Caco-2 (cell line): ENCODE results near the gene LIPM. TPM values are rescaled to one million over a fixed set of nuclear protein-coding genes. Genes with fewer than 3 reads are reported as not detected.

ENCODE experiments used
- BruUV-seq: library from RNA; stranded (reverse); fragments of 400-500 nt; replicated peaks from 2 replicates; lab custom pipeline; 2021; lab: Mats Ljungman, UMichigan
- CTCF ChIA-PET: fragments of 300-600 bp; sonication (Branson Sonifier 250); formaldehyde crosslinking; loops from one replicate; lab custom pipeline; 2022; ENCODE audit warnings: antibody characterized with exemption; lab: Charles Lee
- POLR2A ChIA-PET: fragments of 300-600 bp; sonication (Branson Sonifier 250); formaldehyde crosslinking; loops from one replicate; lab custom pipeline; 2022; ENCODE audit warnings: antibody characterized with exemption; lab: Charles Lee
- DNase-seq, 2 experiments: peaks; one replicate each; pipeline versions ENCODE4 v3.0.0 to v3.0.0-alpha.2; 2020 to 2022
- H3K27me3 ChIP-seq: replicated peaks from 2 replicates; pipeline ENCODE4 v1.6.0; 2011; ENCODE audit warnings: low read length; ENCODE audit not compliant: control insufficient read depth, insufficient read depth
- H3K36me3 ChIP-seq: 2 replicates; pipeline ENCODE4 v1.5.1; 2011; ENCODE audit warnings: low read length; ENCODE audit not compliant: control insufficient read depth, insufficient read depth
- H3K4me1 ChIP-seq: fragments of 250-450 bp; sonication (Bioruptor Pico); 2 replicates; pipeline ENCODE4 v1.5.1; 2020; ENCODE audit warnings: mild to moderate bottlenecking
- H3K4me3 ChIP-seq: 2 replicates; pipeline ENCODE4 v1.5.1; 2011; ENCODE audit warnings: low read depth, mild to moderate bottlenecking, control low read depth, low read length
- H3K9me3 ChIP-seq: fragments of 250-450 bp; sonication (Bioruptor Pico); 2 replicates; pipeline ENCODE4 v1.5.1; 2020; ENCODE audit warnings: mild to moderate bottlenecking, moderate library complexity
- H3K27ac Mint-ChIP-seq: one replicate; pipeline ENCODE4 v1.8.0; 2022; ENCODE audit warnings: mixed read lengths; ENCODE audit not compliant: unreplicated experiment
- H3K27me3 Mint-ChIP-seq: one replicate; pipeline ENCODE4 v1.8.0; 2022; ENCODE audit warnings: mixed read lengths; ENCODE audit not compliant: insufficient read depth, unreplicated experiment
- H3K36me3 Mint-ChIP-seq: one replicate; pipeline ENCODE4 v1.8.0; 2022; ENCODE audit warnings: mild to moderate bottlenecking, mixed read lengths; ENCODE audit not compliant: insufficient read depth, unreplicated experiment
- H3K4me1 Mint-ChIP-seq: one replicate; pipeline ENCODE4 v1.8.0; 2022; ENCODE audit warnings: low read depth, mixed read lengths; ENCODE audit not compliant: unreplicated experiment
- H3K4me3 Mint-ChIP-seq: one replicate; pipeline ENCODE4 v1.8.0; 2022; ENCODE audit warnings: mild to moderate bottlenecking, moderate library complexity, mixed read lengths; ENCODE audit not compliant: unreplicated experiment
- H3K9me3 Mint-ChIP-seq: one replicate; pipeline ENCODE4 v1.8.0; 2022; ENCODE audit warnings: mixed read lengths; ENCODE audit not compliant: unreplicated experiment
- intact Hi-C: fragments of 100-400 bp; cut with micrococcal nuclease; formaldehyde crosslinking; loops from one replicate; pipeline ENCODE4 v1.10.0; 2022; ENCODE audit not compliant: unreplicated experiment
- total RNA-seq: library from RNA; stranded (reverse); gene quantifications from 2 replicates; pipeline ENCODE4 v1.2.3, GENCODE V29; 2022
- TF ChIP-seq, protein P1 (sequence below), 2 experiments: fragments of 200-600 bp in 1 of 2; IDR thresholded peaks; 1 replicate in 1 of 2; 2 replicates in 1 of 2; pipeline versions ENCODE4 v1.5.1 to v1.8.0; 2011 to 2022; ENCODE audit warnings: antibody characterized with exemption in 1 of 2, control low read depth in 1 of 2, inconsistent platforms in 1 of 2, low read depth in 1 of 2, low read length in 1 of 2, mild to moderate bottlenecking in 1 of 2, moderate library complexity in 1 of 2; ENCODE audit not compliant: insufficient read depth in 1 of 2, severe bottlenecking in 1 of 2, unreplicated experiment in 1 of 2

Gene LIPM
- total RNA-seq, 1 experiment from 2014 or later: not detected

DNA sequence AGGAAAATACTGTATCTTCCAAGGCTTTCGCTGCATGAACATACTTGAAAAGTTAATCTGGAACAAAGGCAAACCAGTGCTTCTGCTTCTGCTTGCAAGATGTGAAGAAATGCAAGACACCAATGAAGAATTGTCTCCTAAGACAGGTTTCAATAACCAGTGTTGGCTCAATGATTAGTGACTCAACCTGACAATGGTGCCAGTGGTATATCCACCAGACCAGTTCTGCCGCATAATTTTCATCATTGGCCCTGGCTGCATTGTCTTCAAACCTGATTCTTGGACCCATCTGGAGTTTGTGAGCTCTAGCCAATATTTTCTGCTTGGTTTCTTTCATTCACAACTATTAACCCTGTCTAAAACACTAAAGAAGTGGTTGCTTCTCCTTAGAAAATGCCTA is 63.9 kb downstream of the LIPM start:
- H3K9me3 Mint-ChIP-seq: no peaks in the 10 kb centered on the region
- no peaks in the 10 kb centered on the region for H3K36me3 Mint-ChIP-seq
- no peak for DNase-seq
- CTCF ChIA-PET: no interaction called here
- POLR2A ChIA-PET: no interaction called here
- peaks cover 16% of the 10 kb centered on the region for H3K27me3 Mint-ChIP-seq
- intact Hi-C loops: no loop called here
- no peak overlapping the region for H3K27ac Mint-ChIP-seq
- no peaks in the 10 kb centered on the region for H3K4me1 Mint-ChIP-seq
- no peak overlapping the region for H3K4me3 Mint-ChIP-seq
- H3K4me3 ChIP-seq: no peak overlapping the region
- no peaks in the 10 kb centered on the region for H3K27me3 ChIP-seq
- no peaks in the 10 kb centered on the region for H3K36me3 ChIP-seq
- TF ChIP-seq, protein P1, sequence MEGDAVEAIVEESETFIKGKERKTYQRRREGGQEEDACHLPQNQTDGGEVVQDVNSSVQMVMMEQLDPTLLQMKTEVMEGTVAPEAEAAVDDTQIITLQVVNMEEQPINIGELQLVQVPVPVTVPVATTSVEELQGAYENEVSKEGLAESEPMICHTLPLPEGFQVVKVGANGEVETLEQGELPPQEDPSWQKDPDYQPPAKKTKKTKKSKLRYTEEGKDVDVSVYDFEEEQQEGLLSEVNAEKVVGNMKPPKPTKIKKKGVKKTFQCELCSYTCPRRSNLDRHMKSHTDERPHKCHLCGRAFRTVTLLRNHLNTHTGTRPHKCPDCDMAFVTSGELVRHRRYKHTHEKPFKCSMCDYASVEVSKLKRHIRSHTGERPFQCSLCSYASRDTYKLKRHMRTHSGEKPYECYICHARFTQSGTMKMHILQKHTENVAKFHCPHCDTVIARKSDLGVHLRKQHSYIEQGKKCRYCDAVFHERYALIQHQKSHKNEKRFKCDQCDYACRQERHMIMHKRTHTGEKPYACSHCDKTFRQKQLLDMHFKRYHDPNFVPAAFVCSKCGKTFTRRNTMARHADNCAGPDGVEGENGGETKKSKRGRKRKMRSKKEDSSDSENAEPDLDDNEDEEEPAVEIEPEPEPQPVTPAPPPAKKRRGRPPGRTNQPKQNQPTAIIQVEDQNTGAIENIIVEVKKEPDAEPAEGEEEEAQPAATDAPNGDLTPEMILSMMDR (IDR thresholded peaks at IDR 0.05; ENCODE audit: insufficient read depth in 1 of 2, low read depth in 1 of 2, low read length in 1 of 2, severe bottlenecking in 1 of 2, unreplicated experiment in 1 of 2): no peak
- no peaks in the 10 kb centered on the region for H3K9me3 ChIP-seq
- H3K4me1 ChIP-seq: no peaks in the 10 kb centered on the region
- no TSS peak for BruUV-seq

DNA sequence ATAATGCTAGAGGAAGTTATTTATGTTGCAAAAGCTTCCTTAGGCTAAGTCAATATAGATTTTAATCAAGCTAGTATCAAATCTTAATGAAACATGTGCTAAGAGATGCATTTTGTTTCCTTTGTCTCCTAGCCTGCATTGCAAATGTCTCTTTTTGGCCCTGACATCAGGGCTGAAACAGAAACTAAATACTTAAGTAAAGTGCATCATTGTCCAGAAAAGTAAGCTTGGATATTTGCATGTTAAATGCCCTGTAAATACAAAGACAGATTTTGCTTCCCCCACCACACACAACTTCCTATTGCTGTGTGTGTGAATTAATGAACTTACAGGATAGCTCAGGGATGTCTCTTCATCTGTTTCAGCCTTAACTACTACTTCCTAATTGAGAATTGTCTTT is 67.6 kb downstream of the LIPM start:
- H3K27me3 Mint-ChIP-seq: peaks cover 4% of the 10 kb centered on the region
- H3K36me3 Mint-ChIP-seq: no peaks in the 10 kb centered on the region
- H3K4me3 Mint-ChIP-seq: no peak overlapping the region
- no peak for DNase-seq
- no peaks in the 10 kb centered on the region for H3K27me3 ChIP-seq
- H3K36me3 ChIP-seq: no peaks in the 10 kb centered on the region
- ChIA-PET POLR2A (no interaction called here), CTCF (no interaction called here)
- TF ChIP-seq, protein P1 (IDR thresholded peaks at IDR 0.05; ENCODE audit: insufficient read depth in 1 of 2, low read depth in 1 of 2, low read length in 1 of 2, severe bottlenecking in 1 of 2, unreplicated experiment in 1 of 2): no peak
- H3K4me1 ChIP-seq: no peaks in the 10 kb centered on the region
- no peaks in the 10 kb centered on the region for H3K9me3 ChIP-seq
- no TSS peak for BruUV-seq
- no peaks in the 10 kb centered on the region for H3K4me1 Mint-ChIP-seq
- no peaks in the 10 kb centered on the region for H3K9me3 Mint-ChIP-seq
- intact Hi-C loops: no loop called here
- H3K27ac Mint-ChIP-seq: no peak overlapping the region
- H3K4me3 ChIP-seq: no peak overlapping the region

Other genes with a start within 250 kb of the LIPM start
- 5.7 and 6.7 TPM in 2 replicates for gene RNLS, start 219.4 kb upstream of the LIPM start, total RNA-seq
- not detected in 2 replicates for gene LIPJ, start 216.0 kb upstream of the LIPM start, total RNA-seq
- gene LIPF, start 138.3 kb upstream of the LIPM start, total RNA-seq: not detected in 2 replicates
- not detected in 2 replicates for gene LIPK, start 96.5 kb upstream of the LIPM start, total RNA-seq
- gene LIPN, start 42.7 kb upstream of the LIPM start, total RNA-seq: not detected in 2 replicates
- gene ANKRD22, start 49.1 kb downstream of the LIPM start, total RNA-seq: not detected in 2 replicates
- gene STAMBPL1, start 77.5 kb downstream of the LIPM start, total RNA-seq: 0.42 and 0.54 TPM in 2 replicates
- 0.23 TPM in 1 of 2 replicates, not detected in the other for gene ACTA2, start 150.0 kb downstream of the LIPM start, total RNA-seq
- not detected in 2 replicates for gene FAS, start 188.1 kb downstream of the LIPM start, total RNA-seq